BE2C (cell line): Measurements from ENCODE around the gene PSMD5.

Source experiments
- DNase-seq: peaks from one replicate; pipeline ENCODE4 v3.0.0-alpha.2; 2020
- H3K27me3 ChIP-seq: fragments of 250-450 bp; sonication (Bioruptor Pico); 2 replicates; pipeline ENCODE4 v1.5.1; 2020; ENCODE audit warnings: mild to moderate bottlenecking
- H3K36me3 ChIP-seq: fragments of 250-450 bp; sonication (Bioruptor Pico); 2 replicates; pipeline ENCODE4 v1.5.1; 2020; ENCODE audit warnings: mild to moderate bottlenecking
- H3K4me1 ChIP-seq: fragments of 250-450 bp; sonication (Bioruptor Pico); 2 replicates; pipeline ENCODE4 v1.5.1; 2020
- H3K4me3 ChIP-seq: 2 replicates; pipeline ENCODE4 v1.5.1; 2011; ENCODE audit warnings: low read depth, low read length
- H3K9me3 ChIP-seq: fragments of 250-450 bp; sonication (Bioruptor Pico); 2 replicates; pipeline ENCODE4 v1.5.1; 2020
- TF ChIP-seq, protein P1 (sequence below): IDR thresholded peaks from 2 replicates; pipeline ENCODE4 v1.5.1; 2012; ENCODE audit warnings: mild to moderate bottlenecking, low read depth, low read length

Gene PSMD5

DNA sequence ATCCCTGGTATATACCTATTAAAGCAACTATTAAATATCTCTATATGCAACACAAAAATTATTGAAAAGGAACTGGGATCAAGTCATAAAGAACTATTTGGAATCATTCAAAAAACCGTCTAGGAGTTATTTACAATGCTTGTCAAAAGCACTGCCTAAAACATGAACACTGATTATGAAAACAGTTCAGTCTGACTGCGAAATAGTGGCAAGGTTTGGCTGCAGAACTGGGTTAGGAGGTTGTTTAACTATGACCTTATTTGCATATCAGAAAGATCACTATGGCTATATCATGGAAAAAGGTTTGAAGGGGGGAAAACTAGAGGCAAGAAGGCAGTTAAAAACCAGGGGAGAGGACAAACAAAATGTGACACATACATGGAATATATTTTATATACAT is 61.5 kb downstream of the PSMD5 start:
- Histone ChIP-seq H3K4me3 (no peak overlapping the region), H3K4me1 (no peaks in the 10 kb centered on the region), H3K9me3 (no peaks in the 10 kb centered on the region), H3K27me3 (no peaks in the 10 kb centered on the region), H3K36me3 (peaks cover 21% of the 10 kb centered on the region)
- TF ChIP-seq, protein P1, sequence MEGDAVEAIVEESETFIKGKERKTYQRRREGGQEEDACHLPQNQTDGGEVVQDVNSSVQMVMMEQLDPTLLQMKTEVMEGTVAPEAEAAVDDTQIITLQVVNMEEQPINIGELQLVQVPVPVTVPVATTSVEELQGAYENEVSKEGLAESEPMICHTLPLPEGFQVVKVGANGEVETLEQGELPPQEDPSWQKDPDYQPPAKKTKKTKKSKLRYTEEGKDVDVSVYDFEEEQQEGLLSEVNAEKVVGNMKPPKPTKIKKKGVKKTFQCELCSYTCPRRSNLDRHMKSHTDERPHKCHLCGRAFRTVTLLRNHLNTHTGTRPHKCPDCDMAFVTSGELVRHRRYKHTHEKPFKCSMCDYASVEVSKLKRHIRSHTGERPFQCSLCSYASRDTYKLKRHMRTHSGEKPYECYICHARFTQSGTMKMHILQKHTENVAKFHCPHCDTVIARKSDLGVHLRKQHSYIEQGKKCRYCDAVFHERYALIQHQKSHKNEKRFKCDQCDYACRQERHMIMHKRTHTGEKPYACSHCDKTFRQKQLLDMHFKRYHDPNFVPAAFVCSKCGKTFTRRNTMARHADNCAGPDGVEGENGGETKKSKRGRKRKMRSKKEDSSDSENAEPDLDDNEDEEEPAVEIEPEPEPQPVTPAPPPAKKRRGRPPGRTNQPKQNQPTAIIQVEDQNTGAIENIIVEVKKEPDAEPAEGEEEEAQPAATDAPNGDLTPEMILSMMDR: no peak
- no peak for DNase-seq

DNA sequence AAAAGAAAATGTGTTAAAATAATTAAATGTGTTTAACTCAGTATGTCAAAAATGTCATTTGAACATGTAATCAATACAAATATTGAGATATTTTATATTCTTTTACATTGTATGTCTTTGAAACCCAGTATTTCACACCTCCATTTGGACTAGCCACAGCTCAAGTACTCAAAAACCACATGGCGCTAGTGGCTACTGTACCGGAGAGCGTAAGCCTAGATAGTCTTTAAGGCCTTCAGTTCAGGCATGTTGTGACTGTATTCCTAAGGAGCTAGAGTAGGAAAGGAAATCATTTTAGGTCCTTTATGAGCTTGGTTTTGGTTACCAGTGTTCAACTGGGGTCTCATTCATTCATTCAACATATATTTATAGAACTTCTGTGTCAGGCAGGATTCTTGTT is 62.4 kb downstream of the PSMD5 start:
- Histone ChIP-seq H3K27me3 (no peaks in the 10 kb centered on the region), H3K9me3 (no peaks in the 10 kb centered on the region), H3K4me3 (no peak overlapping the region), H3K4me1 (no peaks in the 10 kb centered on the region), H3K36me3 (peaks cover 21% of the 10 kb centered on the region)
- no peak for DNase-seq
- TF ChIP-seq, protein P1: no peak

DNA sequence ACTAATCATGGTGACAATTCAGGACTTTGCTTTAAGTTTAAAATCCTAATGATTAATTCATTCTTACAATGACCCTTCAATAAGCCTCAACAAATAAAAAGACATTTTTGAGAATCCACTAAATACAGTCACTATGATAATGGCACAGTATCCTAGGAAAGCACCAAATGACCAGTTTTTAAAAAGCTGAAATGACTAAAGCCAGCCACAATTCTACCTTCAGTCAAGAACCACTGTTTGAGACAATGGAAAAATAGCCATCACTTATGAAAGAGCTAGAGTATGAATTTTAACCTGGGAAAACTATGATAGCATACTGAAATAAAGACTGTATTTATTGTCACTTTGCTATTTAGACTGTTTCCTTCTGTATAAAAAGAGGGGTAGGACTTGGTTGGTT is 63.5 kb downstream of the PSMD5 start:
- Histone ChIP-seq H3K4me3 (no peak overlapping the region), H3K9me3 (no peaks in the 10 kb centered on the region), H3K4me1 (no peaks in the 10 kb centered on the region), H3K27me3 (no peaks in the 10 kb centered on the region), H3K36me3 (peaks cover 27% of the 10 kb centered on the region)
- TF ChIP-seq, protein P1: no peak
- DNase-seq: no peak

DNA sequence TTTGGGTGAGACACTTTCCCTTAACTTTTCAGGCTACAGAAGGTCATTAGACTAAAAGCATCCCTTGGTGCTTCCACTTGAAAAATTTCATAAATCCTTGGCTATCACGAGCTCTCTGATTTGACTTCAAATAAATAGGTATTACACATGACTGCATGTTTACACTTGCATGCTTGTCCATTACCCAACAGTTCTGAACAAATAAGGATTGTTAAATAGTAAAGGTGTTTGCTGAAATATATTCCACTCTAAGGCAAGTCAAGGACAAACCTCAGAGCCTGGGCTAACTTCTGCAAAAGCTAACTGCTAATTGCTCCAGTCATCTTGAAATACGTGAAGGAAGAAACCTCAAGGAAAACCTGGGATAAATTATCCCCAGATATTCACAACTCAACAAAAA is 64.0 kb downstream of the PSMD5 start:
- TF ChIP-seq, protein P1: no peak
- H3K27me3 ChIP-seq: no peaks in the 10 kb centered on the region
- H3K4me1 ChIP-seq: no peaks in the 10 kb centered on the region
- DNase-seq: no peak
- peaks cover 30% of the 10 kb centered on the region for H3K36me3 ChIP-seq
- no peak overlapping the region for H3K4me3 ChIP-seq
- H3K9me3 ChIP-seq: no peaks in the 10 kb centered on the region

DNA sequence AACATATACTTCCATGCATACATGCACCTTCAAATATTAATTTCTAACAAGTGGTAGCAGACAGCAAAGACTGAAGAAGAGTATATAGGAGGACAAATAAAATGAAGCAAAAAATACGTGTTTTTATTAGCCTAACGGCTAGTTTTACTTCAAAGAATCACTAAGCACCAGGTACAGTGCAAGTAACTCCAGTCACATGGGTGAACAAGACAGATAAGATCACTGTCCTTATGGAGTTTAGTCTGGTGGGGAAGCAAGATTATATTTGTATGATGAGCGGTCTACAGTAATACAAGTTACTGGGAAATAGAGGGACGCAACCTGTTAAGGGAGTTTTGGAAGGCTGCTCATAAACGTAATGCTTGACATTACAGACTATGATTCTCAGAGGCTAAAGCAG is 65.5 kb downstream of the PSMD5 start:
- peaks cover 35% of the 10 kb centered on the region for H3K36me3 ChIP-seq
- DNase-seq: no peak
- no peak overlapping the region for H3K4me3 ChIP-seq
- TF ChIP-seq, protein P1: no peak
- H3K9me3 ChIP-seq: no peaks in the 10 kb centered on the region
- no peaks in the 10 kb centered on the region for H3K27me3 ChIP-seq
- no peaks in the 10 kb centered on the region for H3K4me1 ChIP-seq

DNA sequence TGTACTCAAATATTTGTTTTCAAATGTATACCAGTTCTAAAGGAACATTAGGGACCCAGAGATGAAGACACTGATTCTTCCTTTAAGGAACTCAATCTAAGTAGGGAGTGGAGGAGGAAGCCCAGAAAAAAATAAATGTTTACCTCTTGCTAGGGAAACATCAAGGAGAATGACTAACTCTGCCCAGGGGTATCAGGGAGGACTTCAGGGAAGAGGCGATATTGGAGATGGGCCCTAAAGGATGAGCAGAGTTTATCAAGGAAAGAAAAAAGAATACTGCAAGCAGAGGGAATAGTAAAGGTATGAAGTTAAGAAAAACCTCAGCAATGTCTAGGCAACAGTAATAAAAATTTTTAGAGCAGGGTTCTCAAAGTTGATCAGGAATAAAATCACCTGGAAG is 65.9 kb downstream of the PSMD5 start:
- TF ChIP-seq, protein P1: no peak
- peaks cover 35% of the 10 kb centered on the region for H3K36me3 ChIP-seq
- H3K4me3 ChIP-seq: no peak overlapping the region
- no peak for DNase-seq
- H3K4me1 ChIP-seq: no peaks in the 10 kb centered on the region
- no peaks in the 10 kb centered on the region for H3K9me3 ChIP-seq
- no peaks in the 10 kb centered on the region for H3K27me3 ChIP-seq
